Measurements from ENCODE around the gene ZNF546.

GRCh38 chr19:40033989-40034560 lies 37.2 kb downstream of the ZNF546 start:
- TF ChIP-seq CTCF (IDR thresholded peaks at IDR 0.05) (no peak), POLR2A (IDR thresholded peaks at IDR 0.05) (no peak)

Measured in thyroid gland (tissue), 4 donors.